ENCODE data around the gene ABCC6. TPM values are rescaled to one million over a fixed set of nuclear protein-coding genes. Genes with fewer than 3 reads are reported as not detected.
"Not testable (repeated sequence)": the region's sequence is repeated elsewhere in the genome, so short reads cannot be mapped to it uniquely, and the experiment has no call there.

Gene ABCC6
- total RNA-seq, 3 donors from 2014 or later (not counting 1 experiment from before 2014, with no cell fraction given): 0.16 to 0.25 TPM; not detected in 1

GRCh38 chr16:16163109-16163508 is 60.2 kb downstream of the ABCC6 start:
- 85% methylated on average over 4 of the region's 4 CpGs for WGBS (ENCODE audit: insufficient coverage)
- H3K9me3 ChIP-seq (ENCODE audit: control insufficient read depth, insufficient read depth, low read length): peaks cover 12% of the 10 kb centered on the region
- ATAC-seq: no peak

GRCh38 chr16:16162591-16162990 is 60.7 kb downstream of the ABCC6 start:
- Mint-ChIP-seq H3K27me3 (ENCODE audit: low read depth in 2 of 2) (no peaks in the 10 kb centered on the region), H3K4me3 (no peak overlapping the region), H3K9me3 (peaks cover 7 to 9% of the 10 kb centered on the region in 2 donors), H3K4me1 (no peaks in the 10 kb centered on the region), H3K27ac (no peak overlapping the region), H3K36me3 (no peaks in the 10 kb centered on the region)
- ATAC-seq: no peak
- WGBS (ENCODE audit: insufficient coverage): 68% methylated on average over 3 of the region's 3 CpGs
- Histone ChIP-seq H3K4me1 (ENCODE audit: control insufficient read depth, insufficient read depth, low read length) (no peaks in the 10 kb centered on the region), H3K27me3 (ENCODE audit: control insufficient read depth, insufficient read depth, low read length) (no peaks in the 10 kb centered on the region), H3K9me3 (ENCODE audit: control insufficient read depth, insufficient read depth, low read length) (peaks cover 12% of the 10 kb centered on the region), H3K4me3 (ENCODE audit: low read length) (no peak overlapping the region), H3K36me3 (ENCODE audit: control insufficient read depth, insufficient read depth, low read length) (no peaks in the 10 kb centered on the region), H3K27ac (ENCODE audit: low read length) (no peak overlapping the region)
- TF ChIP-seq CTCF (IDR thresholded peaks at IDR 0.05): no peak
- DNase-seq: no peak
- intact Hi-C loops (cut with micrococcal nuclease): no loop called here

More at GRCh38 chr16:16163109-16163508, 60.2 kb downstream of the ABCC6 start:
- Mint-ChIP-seq H3K4me3 (no peak overlapping the region), H3K27me3 (ENCODE audit: low read depth in 2 of 2) (no peaks in the 10 kb centered on the region), H3K36me3 (no peaks in the 10 kb centered on the region), H3K4me1 (no peaks in the 10 kb centered on the region), H3K9me3 (peaks cover 7 to 8% of the 10 kb centered on the region in 2 donors), H3K27ac (no peak overlapping the region)
- intact Hi-C loops (cut with micrococcal nuclease): no loop called here
- DNase-seq: no peak
- no peaks in the 10 kb centered on the region for H3K27me3 ChIP-seq (ENCODE audit: control insufficient read depth, insufficient read depth, low read length)
- no peak for TF ChIP-seq CTCF (IDR thresholded peaks at IDR 0.05)
- no peaks in the 10 kb centered on the region for H3K4me1 ChIP-seq (ENCODE audit: control insufficient read depth, insufficient read depth, low read length)
- no peak overlapping the region for H3K27ac ChIP-seq (ENCODE audit: low read length)
- no peak overlapping the region for H3K4me3 ChIP-seq (ENCODE audit: low read length)
- H3K36me3 ChIP-seq (ENCODE audit: control insufficient read depth, insufficient read depth, low read length): no peaks in the 10 kb centered on the region

GRCh38 chr16:16161840-16162239 is 61.5 kb downstream of the ABCC6 start:
- intact Hi-C loops (cut with micrococcal nuclease); H3K36me3 ChIP-seq (ENCODE audit: control insufficient read depth, insufficient read depth, low read length); H3K4me1 ChIP-seq (ENCODE audit: control insufficient read depth, insufficient read depth, low read length); H3K9me3 Mint-ChIP-seq; H3K27ac ChIP-seq (ENCODE audit: low read length); ATAC-seq; H3K4me3 ChIP-seq (ENCODE audit: low read length); DNase-seq; H3K27ac Mint-ChIP-seq; H3K27me3 Mint-ChIP-seq (ENCODE audit: low read depth in 2 of 2); H3K36me3 Mint-ChIP-seq; H3K27me3 ChIP-seq (ENCODE audit: control insufficient read depth, insufficient read depth, low read length); H3K4me1 Mint-ChIP-seq; H3K4me3 Mint-ChIP-seq: not testable (repeated sequence)
- H3K9me3 ChIP-seq (ENCODE audit: control insufficient read depth, insufficient read depth, low read length): peaks cover 12% of the 10 kb centered on the region
- 89% methylated on average over 5 of the region's 5 CpGs for WGBS (ENCODE audit: insufficient coverage)

- no peak overlapping the region for H3K4me3 Mint-ChIP-seq
- DNase-seq (no peak), ATAC-seq (no peak)
- no peaks in the 10 kb centered on the region for H3K27me3 ChIP-seq (ENCODE audit: control insufficient read depth, insufficient read depth, low read length)
- H3K27ac ChIP-seq (ENCODE audit: low read length): no peak overlapping the region
- no peaks in the 10 kb centered on the region for H3K36me3 ChIP-seq (ENCODE audit: control insufficient read depth, insufficient read depth, low read length)
- H3K4me1 Mint-ChIP-seq: no peaks in the 10 kb centered on the region
- H3K36me3 Mint-ChIP-seq: no peaks in the 10 kb centered on the region
- no peaks in the 10 kb centered on the region for H3K27me3 Mint-ChIP-seq (ENCODE audit: low read depth in 2 of 2)
- WGBS (ENCODE audit: insufficient coverage): 75% methylated on average over 5 of the region's 5 CpGs
- H3K4me1 ChIP-seq (ENCODE audit: control insufficient read depth, insufficient read depth, low read length): no peaks in the 10 kb centered on the region
- no peak overlapping the region for H3K27ac Mint-ChIP-seq
- H3K9me3 Mint-ChIP-seq: peaks cover 7 to 9% of the 10 kb centered on the region in 2 donors
- TF ChIP-seq CTCF (IDR thresholded peaks at IDR 0.05): no peak
- intact Hi-C loops (cut with micrococcal nuclease): no loop called here
- H3K9me3 ChIP-seq (ENCODE audit: control insufficient read depth, insufficient read depth, low read length): peaks cover 12% of the 10 kb centered on the region
- H3K4me3 ChIP-seq (ENCODE audit: low read length): no peak overlapping the region
Observed at GRCh38 chr16:16161319-16161718, 62.0 kb downstream of the ABCC6 start.

Measured in natural killer cell (primary cell).